Upper lobe of right lung (tissue), 1 donor: ENCODE data around the gene HCFC1R1. TPM values are rescaled to one million over a fixed set of nuclear protein-coding genes. Genes with fewer than 3 reads are reported as not detected.

Experiments used
- ATAC-seq: fragments of 200-7000 bp; cut with Tn5 transposase; one replicate; pipeline ENCODE4 v1.9.1; 2020; ENCODE audit warnings: mild to moderate bottlenecking, moderate library complexity
- DNase-seq: peaks from one replicate; pipeline ENCODE4 v3.0.0-alpha.2; 2020
- H3K27ac ChIP-seq: fragments of 200-600 bp; one replicate; pipeline ENCODE4 v1.8.0; 2022
- H3K27me3 ChIP-seq: fragments of 200-600 bp; one replicate; pipeline ENCODE4 v1.8.0; 2022; ENCODE audit warnings: mild to moderate bottlenecking
- H3K36me3 ChIP-seq: fragments of 200-600 bp; one replicate; pipeline ENCODE4 v1.8.0; 2022
- H3K4me1 ChIP-seq: fragments of 200-600 bp; one replicate; pipeline ENCODE4 v1.8.0; 2022
- H3K4me3 ChIP-seq: fragments of 200-600 bp; one replicate; pipeline ENCODE4 v1.8.0; 2022; ENCODE audit warnings: mild to moderate bottlenecking
- H3K9me3 ChIP-seq: fragments of 200-600 bp; one replicate; pipeline ENCODE4 v1.8.0; 2022
- CTCF ChIP-seq: fragments of 200-600 bp; IDR thresholded peaks from one replicate; pipeline ENCODE4 v1.8.0; 2022; ENCODE audit warnings: antibody characterized with exemption
- intact Hi-C: fragments of 100-400 bp; cut with DNase I; formaldehyde crosslinking; loops from one replicate; pipeline ENCODE4 v1.11.0; 2022
- total RNA-seq: library from RNA; stranded (reverse); fragmentation: NEBNext Ultra II Directional; extraction: Animal tissue kit (Norgen Biotek cat#: 25700); gene quantifications from one replicate; pipeline ENCODE4 v1.2.1, GENCODE V29; 2021
- donor health status: DM: no; HTN: yes; CAD: no; lungs with severe emphysema.

The HCFC1R1 gene
- total RNA-seq, 1 donor from 2014 or later: 55.7 TPM

- Histone ChIP-seq H3K27me3 (no peaks in the 10 kb centered on the region), H3K27ac (no peak overlapping the region), H3K9me3 (no peaks in the 10 kb centered on the region), H3K36me3 (no peaks in the 10 kb centered on the region), H3K4me3 (no peak overlapping the region), H3K4me1 (peaks cover 13% of the 10 kb centered on the region)
- TF ChIP-seq CTCF: no peak
- DNase-seq (no peak), ATAC-seq (no peak)
- intact Hi-C loops: no loop called here
These were observed 47.1 kb downstream of the HCFC1R1 start for GRCh38 chr16:2976673-2977072.

GRCh38 chr16:2976201-2976600 is 47.5 kb downstream of the HCFC1R1 start:
- Histone ChIP-seq H3K36me3 (no peaks in the 10 kb centered on the region), H3K27ac (no peak overlapping the region), H3K4me1 (peaks cover 12% of the 10 kb centered on the region), H3K4me3 (no peak overlapping the region), H3K27me3 (no peaks in the 10 kb centered on the region), H3K9me3 (no peaks in the 10 kb centered on the region)
- ATAC-seq (no peak), DNase-seq (no peak)
- no peak for TF ChIP-seq CTCF
- intact Hi-C loops: no loop called here

DNA sequence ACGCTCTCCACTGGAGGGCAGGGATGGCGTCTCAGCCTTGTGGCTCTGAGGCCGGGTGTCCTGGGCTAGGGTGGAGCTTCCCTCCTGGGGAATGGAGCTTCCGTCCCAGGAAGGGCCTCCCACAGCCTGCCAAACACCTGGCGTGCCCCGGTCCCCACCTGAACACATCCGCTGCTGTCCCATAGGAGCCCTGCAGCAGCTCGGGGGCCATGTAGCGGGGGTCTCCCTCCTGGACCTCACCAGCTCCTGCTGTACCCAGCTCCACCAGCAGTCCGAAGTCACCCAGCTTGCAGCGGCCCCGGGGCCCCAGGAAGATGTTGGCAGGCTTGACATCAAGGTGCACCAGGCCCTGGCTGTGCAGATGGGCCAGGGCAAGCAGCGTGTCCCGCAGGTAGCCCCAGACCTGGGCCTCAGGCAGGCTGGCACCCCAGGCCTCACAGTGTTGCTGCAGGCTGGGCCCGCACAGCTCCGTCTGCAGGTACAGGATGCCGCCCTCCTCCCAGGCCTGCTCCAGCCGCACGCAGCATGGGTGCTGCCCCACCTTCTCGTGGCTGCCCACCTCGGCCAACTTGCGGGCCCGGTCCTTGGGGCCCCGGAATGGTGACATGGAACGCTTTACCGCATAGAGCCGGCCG is 48.5 kb downstream of the HCFC1R1 start:
- no peaks in the 10 kb centered on the region for H3K9me3 ChIP-seq
- intact Hi-C loops: no loop called here
- no peak for TF ChIP-seq CTCF

GRCh38 chr16:2974319-2975056 is 49.3 kb downstream of the HCFC1R1 start:
- Histone ChIP-seq H3K27me3 (no peaks in the 10 kb centered on the region), H3K4me1 (peaks cover 9% of the 10 kb centered on the region), H3K4me3 (no peak overlapping the region), H3K9me3 (no peaks in the 10 kb centered on the region), H3K36me3 (no peaks in the 10 kb centered on the region), H3K27ac (no peak overlapping the region)
- DNase-seq (no peak), ATAC-seq (no peak)
- intact Hi-C loops: no loop called here
- no peak for TF ChIP-seq CTCF

More for the DNA sequence above, 48.5 kb downstream of the HCFC1R1 start:
- ATAC-seq (no peak), DNase-seq (no peak)
- Histone ChIP-seq H3K27ac (no peak overlapping the region), H3K4me3 (no peak overlapping the region), H3K4me1 (peaks cover 10% of the 10 kb centered on the region), H3K27me3 (no peaks in the 10 kb centered on the region), H3K36me3 (no peaks in the 10 kb centered on the region)

- H3K27me3 ChIP-seq: no peaks in the 10 kb centered on the region
- H3K36me3 ChIP-seq: no peaks in the 10 kb centered on the region
- no peak overlapping the region for H3K27ac ChIP-seq
- ATAC-seq: no peak
- TF ChIP-seq CTCF: no peak
- no peaks in the 10 kb centered on the region for H3K9me3 ChIP-seq
- no peak for DNase-seq
- intact Hi-C loops: no loop called here
- no peak overlapping the region for H3K4me3 ChIP-seq
- peaks cover 9% of the 10 kb centered on the region for H3K4me1 ChIP-seq
These were observed 50.0 kb downstream of the HCFC1R1 start for GRCh38 chr16:2973605-2974318.
